H1 (cell line): Measurements from ENCODE around the gene DCBLD1. TPM values are rescaled to one million over a fixed set of nuclear protein-coding genes. Genes with fewer than 3 reads are reported as not detected.

Experiments used
- CTCF ChIA-PET: fragments of 300-600 bp; sonication (Branson Sonifier 250); formaldehyde crosslinking; loops from one replicate; lab custom pipeline; 2021; ENCODE audit not compliant: partially characterized antibody; lab: Charles Lee
- POLR2A ChIA-PET: fragments of 300-600 bp; sonication (Branson Sonifier 250); formaldehyde crosslinking; loops from one replicate; lab custom pipeline; 2021; ENCODE audit warnings: inconsistent platforms; ENCODE audit not compliant: partially characterized antibody; lab: Charles Lee
- DNase-seq, 2 experiments: peaks; one replicate each; pipeline versions ENCODE4 v3.0.0 to v3.0.0-alpha.2; 2010 to 2022; ENCODE audit warnings: low spot score in 2 of 2, low read depth in 1 of 2, mixed read lengths in 1 of 2
- FAIRE-seq: peaks from 2 replicates; lab custom pipeline; 2011; peaks lifted over from hg19 to GRCh38; lab: Jason Lieb, UNC
- H2AFZ ChIP-seq: 2 replicates; pipeline ENCODE4 v1.8.1; 2012; ENCODE audit warnings: low read length, inconsistent platforms
- H2AK5ac ChIP-seq: 2 replicates; pipeline ENCODE4 v1.6.1; 2013; ENCODE audit warnings: low read depth, low read length
- H2BK120ac ChIP-seq: replicated peaks from 2 replicates; pipeline ENCODE3; 2013; ENCODE audit warnings: low read depth, low read length, inconsistent platforms
- H2BK12ac ChIP-seq: 2 replicates; pipeline ENCODE4 v1.6.1; 2013; ENCODE audit warnings: low read depth, low read length
- H2BK15ac ChIP-seq: 2 replicates; pipeline ENCODE4 v1.6.1; 2013; ENCODE audit warnings: low read length
- H2BK20ac ChIP-seq: 2 replicates; pipeline ENCODE4 v1.6.1; 2013; ENCODE audit warnings: low read length
- H2BK5ac ChIP-seq: 2 replicates; pipeline ENCODE4 v1.6.1; 2013; ENCODE audit warnings: low read depth, low read length
- H3K14ac ChIP-seq: 2 replicates; pipeline ENCODE4 v1.6.1; 2013; ENCODE audit warnings: inconsistent platforms; ENCODE audit not compliant: insufficient read length
- H3K18ac ChIP-seq: 2 replicates; pipeline ENCODE4 v1.6.1; 2013; ENCODE audit warnings: low read length; ENCODE audit errors: extremely low read depth
- H3K23ac ChIP-seq: 2 replicates; pipeline ENCODE4 v1.6.1; 2013; ENCODE audit warnings: inconsistent platforms; ENCODE audit not compliant: insufficient read length
- H3K23me2 ChIP-seq: 2 replicates; pipeline ENCODE4 v1.6.1; 2013; ENCODE audit warnings: low read depth, low read length
- H3K27ac ChIP-seq: 2 replicates; pipeline ENCODE4 v1.6.1; 2011; ENCODE audit warnings: low read depth, low read length, inconsistent platforms
- H3K27me3 ChIP-seq, 4 experiments: replicated peaks in 1 of 4; 1 replicate in 1 of 4; 2 replicates in 3 of 4; pipeline versions ENCODE4 v1.6.1 to v1.8.1; 2011 to 2013; ENCODE audit warnings: low read length in 3 of 4, mild to moderate bottlenecking in 3 of 4, inconsistent platforms in 2 of 4, mixed read lengths in 2 of 4, moderate library complexity in 1 of 4; ENCODE audit not compliant: control insufficient read depth in 3 of 4, insufficient read depth in 3 of 4; ENCODE audit errors: extremely low read depth in 1 of 4
- H3K36me3 ChIP-seq, 4 experiments: 2 replicates each; pipeline versions ENCODE4 v1.6.1 to v1.8.1; 2011 to 2013; ENCODE audit warnings: mild to moderate bottlenecking in 4 of 4, low read length in 3 of 4, moderate library complexity in 2 of 4, control low read depth in 1 of 4, inconsistent platforms in 1 of 4; ENCODE audit not compliant: insufficient read depth in 4 of 4, control insufficient read depth in 2 of 4
- H3K4ac ChIP-seq: replicated peaks from 2 replicates; pipeline ENCODE3; 2013; ENCODE audit warnings: low read length, low read depth, mixed read lengths, inconsistent platforms; ENCODE audit not compliant: insufficient read length
- H3K4me1 ChIP-seq, 4 experiments: replicated peaks in 1 of 4; 1 replicate in 1 of 4; 2 replicates in 3 of 4; pipeline versions ENCODE4 v1.6.1 to v1.8.1; 2011 to 2013; ENCODE audit warnings: low read length in 3 of 4, inconsistent platforms in 2 of 4, mixed read lengths in 1 of 4; ENCODE audit not compliant: insufficient read depth in 4 of 4, control insufficient read depth in 3 of 4
- H3K4me2 ChIP-seq, 2 experiments: 2 replicates each; pipeline versions ENCODE4 v1.6.1 to v1.8.1; 2011 to 2013; ENCODE audit warnings: low read depth in 2 of 2, low read length in 2 of 2, control low read depth in 1 of 2, inconsistent platforms in 1 of 2, mild to moderate bottlenecking in 1 of 2; ENCODE audit not compliant: insufficient read depth in 1 of 2
- H3K4me3 ChIP-seq, 4 experiments: fragments of 200-600, 300-600 bp in 1 of 4; sonication (generic), shearing (Covaris generic), sonication (Bioruptor Twin) in 1 of 4; 2 replicates each; pipeline versions ENCODE4 v1.5.1 to v1.8.1; 2011 to 2016; ENCODE audit warnings: low read length in 4 of 4, low read depth in 3 of 4, control low read depth in 2 of 4, inconsistent platforms in 2 of 4, mild to moderate bottlenecking in 2 of 4, mixed read lengths in 1 of 4, moderate library complexity in 1 of 4; ENCODE audit not compliant: insufficient read depth in 2 of 4; ENCODE audit errors: extremely low read depth in 1 of 4
- H3K56ac ChIP-seq: replicated peaks from 2 replicates; pipeline ENCODE3; 2013; ENCODE audit warnings: low read depth, mild to moderate bottlenecking, mixed read lengths, low read length, inconsistent platforms; ENCODE audit not compliant: insufficient read length
- H3K79me1 ChIP-seq: 2 replicates; pipeline ENCODE4 v1.6.1; 2013; ENCODE audit warnings: low read depth, low read length, control low read depth
- H3K79me2 ChIP-seq, 2 experiments: 2 replicates each; pipeline versions ENCODE4 v1.6.1 to v1.8.1; 2012 to 2013; ENCODE audit warnings: low read length in 2 of 2, mild to moderate bottlenecking in 2 of 2, inconsistent platforms in 1 of 2; ENCODE audit not compliant: insufficient read depth in 2 of 2, control insufficient read depth in 1 of 2
- H3K9ac ChIP-seq, 4 experiments: replicated peaks in 1 of 4; 1 replicate in 1 of 4; 2 replicates in 3 of 4; pipeline versions ENCODE4 v1.6.1 to v1.8.1; 2011 to 2013; ENCODE audit warnings: low read depth in 3 of 4, low read length in 3 of 4, control low read depth in 2 of 4, mild to moderate bottlenecking in 2 of 4, moderate library complexity in 2 of 4, inconsistent platforms in 1 of 4; ENCODE audit errors: extremely low read depth in 1 of 4
- H3K9me3 ChIP-seq, 2 experiments: 2 replicates each; pipeline versions ENCODE4 v1.6.1 to v1.8.1; 2012 to 2013; ENCODE audit warnings: mild to moderate bottlenecking in 2 of 2, moderate library complexity in 2 of 2, control low read depth in 1 of 2, inconsistent platforms in 1 of 2, low read depth in 1 of 2, low read length in 1 of 2, mixed read lengths in 1 of 2; ENCODE audit not compliant: insufficient read depth in 2 of 2
- H4K20me1 ChIP-seq, 2 experiments: replicated peaks in 1 of 2; 2 replicates each; pipeline versions ENCODE3 to v1.8.1; 2011 to 2013; ENCODE audit warnings: inconsistent platforms in 2 of 2, low read length in 2 of 2, mild to moderate bottlenecking in 1 of 2; ENCODE audit not compliant: insufficient read depth in 2 of 2, control insufficient read depth in 1 of 2
- H4K5ac ChIP-seq: 2 replicates; pipeline ENCODE4 v1.6.1; 2013; ENCODE audit warnings: low read length, low read depth, mixed read lengths, inconsistent platforms; ENCODE audit not compliant: insufficient read length
- H4K8ac ChIP-seq: 2 replicates; pipeline ENCODE4 v1.8.0; 2013; ENCODE audit warnings: mild to moderate bottlenecking, moderate library complexity, low read length, inconsistent platforms; ENCODE audit not compliant: insufficient read depth; ENCODE audit errors: extremely low read depth
- H4K91ac ChIP-seq: replicated peaks from 2 replicates; pipeline ENCODE3; 2013; ENCODE audit warnings: low read length, mixed read lengths, inconsistent platforms; ENCODE audit not compliant: insufficient read length
- BACH1 ChIP-seq: IDR thresholded peaks from 2 replicates; pipeline ENCODE4 v1.6.1; 2012; ENCODE audit warnings: low read length, improper control_type of control experiment
- GABPA ChIP-seq: IDR thresholded peaks from 2 replicates; pipeline ENCODE4 v1.6.1; 2011; ENCODE audit warnings: mild to moderate bottlenecking, low read length, moderate library complexity, borderline replicate concordance; ENCODE audit not compliant: insufficient read depth
- POLR2A ChIP-seq, 2 experiments: IDR thresholded peaks; 1 replicate in 1 of 2; 2 replicates in 1 of 2; pipeline ENCODE4 v1.6.1; 2011; ENCODE audit warnings: low read depth in 2 of 2, low read length in 2 of 2, mild to moderate bottlenecking in 2 of 2; ENCODE audit errors: control extremely low read depth in 1 of 2
- RFX5 ChIP-seq: IDR thresholded peaks from 2 replicates; pipeline ENCODE4 v1.6.1; 2011; ENCODE audit warnings: low read depth, low read length, improper control_type of control experiment, borderline replicate concordance
- SAP30 ChIP-seq: fragments of 300-600 bp; sonication (generic); IDR thresholded peaks from 2 replicates; pipeline ENCODE4 v1.7.1; 2012; ENCODE audit warnings: low read length, moderate library complexity, mild to moderate bottlenecking, inconsistent platforms; ENCODE audit not compliant: insufficient read depth, insufficient replicate concordance
- TAF7 ChIP-seq: optimal IDR thresholded peaks from 2 replicates; pipeline ENCODE3; 2011; ENCODE audit warnings: low read depth, mild to moderate bottlenecking, inconsistent platforms, low read length, moderate library complexity, borderline replicate concordance
- TBP ChIP-seq: IDR thresholded peaks from 2 replicates; pipeline ENCODE4 v1.6.1; 2011; ENCODE audit warnings: low read depth, low read length, improper control_type of control experiment
- WGBS, 2 experiments: shearing (Covaris generic) in 1 of 2; methylation state at CpG; one replicate each; pipeline versions ENCODE4 v1.1.6 to v1.1.7; 2013 to 2015; ENCODE audit warnings: low lambda C conversion rate in 2 of 2, mixed read lengths in 2 of 2, inconsistent platforms in 1 of 2, low coverage in 1 of 2, missing lambda C conversion rate in 1 of 2; ENCODE audit not compliant: insufficient replicate concordance in 2 of 2, insufficient coverage in 1 of 2, insufficient read length in 1 of 2; ENCODE audit errors: extremely low coverage in 1 of 2, missing lambda C conversion rate in 1 of 2; 5-methylcytosine and 5-hydroxymethylcytosine counted together
- polyA plus RNA-seq, 7 experiments: library from polyadenylated mRNA; depleted of rRNA in 3 of 7; stranded (reverse) in 5 of 7; unstranded in 2 of 7; fragments of >200 nt in 5 of 7; fragments of 200-250 nt in 2 of 7; gene quantifications; 1 replicate in 5 of 7; 2 replicates in 1 of 7; 4 replicates in 1 of 7; pipeline versions ENCODE4 v1.2.1 to v1.2.3, GENCODE V29; 2011 to 2013; ENCODE audit warnings: missing spikeins in 2 of 7, mixed read lengths in 2 of 7
- total RNA-seq: library from RNA; stranded (reverse); fragmentation: NEBNext Ultra II Directional; extraction: Animal tissue kit (Norgen Biotek cat#: 25700); gene quantifications from 2 replicates; pipeline ENCODE4 v1.2.1, GENCODE V29; 2021

Gene DCBLD1
- total and polyA plus RNA-seq, 2 of the 8 experiments (the other 6 are each of a cell fraction or from before 2014, with no cell fraction given), result 3.9 to 11.2 TPM

DNA sequence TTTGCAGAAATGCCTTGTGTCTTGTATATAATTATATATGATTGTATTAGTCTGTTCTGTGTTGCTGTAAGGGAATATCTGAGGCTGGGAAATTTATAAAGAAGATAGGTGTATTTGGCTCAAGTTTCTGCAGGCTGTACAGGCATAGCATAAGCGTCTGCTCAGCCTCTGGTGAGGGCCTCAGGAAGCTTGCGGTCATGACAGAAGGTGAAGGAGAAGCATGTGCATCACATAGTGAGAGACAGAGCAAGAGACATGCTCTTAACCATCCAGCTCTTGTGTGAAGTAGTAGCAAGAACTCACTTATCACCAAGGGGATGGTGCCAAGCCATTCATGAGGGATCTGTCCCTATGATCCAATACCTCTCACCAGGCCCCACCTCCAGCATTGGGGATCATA, 6.5 kb downstream of the DCBLD1 start:
- Histone ChIP-seq H3K36me3 (peaks cover 0 to 3% (median 0%) of the 10 kb centered on the region in 4 experiments; a peak in 2 of 8 replicates), H3K56ac (no peak overlapping the region), H2BK5ac (no peak overlapping the region), H3K4ac (no peak overlapping the region), H3K14ac (no peak overlapping the region), H2BK15ac (no peak overlapping the region), H3K4me2 (no peak overlapping the region), H2BK12ac (no peak overlapping the region), H2AFZ (no peak overlapping the region), H3K27ac (no peak overlapping the region), H4K91ac (no peak overlapping the region), H3K23me2 (no peaks in the 10 kb centered on the region), H3K4me3 (no peak overlapping the region), H2BK120ac (no peak overlapping the region), H3K4me1 (no peaks in the 10 kb centered on the region; a peak in 1 of 7 replicates), H4K5ac (no peak overlapping the region), H4K20me1 (no peaks in the 10 kb centered on the region), H2BK20ac (no peak overlapping the region), H2AK5ac (no peak overlapping the region), H3K18ac (no peak overlapping the region), H3K23ac (no peak overlapping the region), H3K9ac (no peak overlapping the region), H3K79me2 (no peaks in the 10 kb centered on the region), H3K79me1 (no peaks in the 10 kb centered on the region), H3K9me3 (peaks cover 5 to 8% of the 10 kb centered on the region in 2 experiments; a peak in 2 of 4 replicates), H4K8ac (no peak overlapping the region), H3K27me3 (peaks cover 0 to 2% (median 0%) of the 10 kb centered on the region in 4 experiments; a peak in 1 of 7 replicates)
- FAIRE-seq, result no peak
- POLR2A ChIA-PET, result no interaction called here
- 87% methylated on average over 2 of the region's 2 CpGs; no CpG with 5 or more reads in 1 of the 2 experiments for WGBS, 2 experiments
- TF ChIP-seq GABPA (no peak), SAP30 (no peak), RFX5 (no peak), POLR2A (IDR thresholded peaks at IDR 0.05; ENCODE audit: control extremely low read depth in 1 of 2, low read depth in 2 of 2, low read length in 2 of 2) (no peak), BACH1 (no peak), TAF7 (no peak), TBP (no peak)
- no peak for DNase-seq
- CTCF ChIA-PET, result interaction anchor here (0.8 to 1.6 kb wide), 4 partner anchors 10 to 89 kb away, joined by 3 to 8 read pairs (median 5); no protein-coding TSS in a partner anchor
